ENCODE measurements around the gene TMEM255A. TPM values are rescaled to one million over a fixed set of nuclear protein-coding genes. Genes with fewer than 3 reads are reported as not detected.

The TMEM255A gene
- total and polyA plus RNA-seq, 2 donors (not counting 1 experiment from before 2014, with no cell fraction given): under 0.01 to 0.93 TPM

DNA sequence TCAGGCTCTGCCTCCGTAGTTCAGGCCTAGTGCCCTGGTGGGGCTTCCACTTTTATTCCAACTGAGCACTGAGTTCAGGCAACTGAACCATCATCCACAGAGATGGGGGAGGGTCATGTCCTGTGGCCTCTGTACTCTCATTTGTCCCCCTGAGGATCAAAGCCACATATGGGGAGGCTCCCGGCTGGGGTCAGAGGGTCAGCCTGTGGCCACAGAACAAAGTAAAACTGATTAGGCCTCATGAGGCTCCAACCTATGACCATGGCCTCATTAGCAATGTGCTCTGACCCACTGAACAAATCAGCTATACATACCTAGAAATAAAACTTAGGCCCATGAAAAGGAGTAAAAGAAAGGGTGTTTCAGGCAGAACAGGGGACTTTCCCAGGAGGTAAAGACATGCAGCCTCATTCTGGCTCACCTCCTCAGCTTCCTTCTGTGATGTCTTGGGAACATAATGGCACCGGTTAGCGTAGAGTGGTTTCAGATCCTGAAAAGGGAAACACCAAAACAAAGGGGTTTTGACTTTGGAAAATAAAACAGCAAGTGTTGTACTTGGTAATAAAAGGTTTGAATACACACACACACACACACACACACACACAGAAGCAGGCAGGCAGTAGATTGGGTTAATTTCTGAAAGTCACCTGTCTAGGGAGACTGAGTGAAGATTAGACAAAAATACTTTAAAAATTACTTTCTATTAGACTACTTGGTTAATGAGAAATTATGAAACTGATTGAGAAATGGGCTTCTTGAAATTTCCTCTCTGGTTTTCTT lies 24.3 kb downstream of the TMEM255A start:
- no peak for TF ChIP-seq EZH2 (IDR thresholded peaks at IDR 0.05; ENCODE audit: low read length, missing control alignments)
- TF ChIP-seq, protein P1, sequence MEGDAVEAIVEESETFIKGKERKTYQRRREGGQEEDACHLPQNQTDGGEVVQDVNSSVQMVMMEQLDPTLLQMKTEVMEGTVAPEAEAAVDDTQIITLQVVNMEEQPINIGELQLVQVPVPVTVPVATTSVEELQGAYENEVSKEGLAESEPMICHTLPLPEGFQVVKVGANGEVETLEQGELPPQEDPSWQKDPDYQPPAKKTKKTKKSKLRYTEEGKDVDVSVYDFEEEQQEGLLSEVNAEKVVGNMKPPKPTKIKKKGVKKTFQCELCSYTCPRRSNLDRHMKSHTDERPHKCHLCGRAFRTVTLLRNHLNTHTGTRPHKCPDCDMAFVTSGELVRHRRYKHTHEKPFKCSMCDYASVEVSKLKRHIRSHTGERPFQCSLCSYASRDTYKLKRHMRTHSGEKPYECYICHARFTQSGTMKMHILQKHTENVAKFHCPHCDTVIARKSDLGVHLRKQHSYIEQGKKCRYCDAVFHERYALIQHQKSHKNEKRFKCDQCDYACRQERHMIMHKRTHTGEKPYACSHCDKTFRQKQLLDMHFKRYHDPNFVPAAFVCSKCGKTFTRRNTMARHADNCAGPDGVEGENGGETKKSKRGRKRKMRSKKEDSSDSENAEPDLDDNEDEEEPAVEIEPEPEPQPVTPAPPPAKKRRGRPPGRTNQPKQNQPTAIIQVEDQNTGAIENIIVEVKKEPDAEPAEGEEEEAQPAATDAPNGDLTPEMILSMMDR (conservative IDR thresholded peaks at IDR 0.05 in 1 of 2, IDR thresholded peaks at IDR 0.05 in 1 of 2; ENCODE audit: low read depth in 1 of 2, low read length in 2 of 2): no peak
- H3K27ac ChIP-seq (ENCODE audit: insufficient read depth, low read length): no peak overlapping the region
- H3K4me2 ChIP-seq (ENCODE audit: extremely low read depth, insufficient read depth, low read length): no peak overlapping the region
- H4K20me1 ChIP-seq (ENCODE audit: control insufficient read depth, extremely low read depth, insufficient read depth, low read length): no peaks in the 10 kb centered on the region
- H3K4me3 ChIP-seq (replicated peaks in 1 of 4; ENCODE audit: control extremely low read depth in 1 of 4, insufficient read depth in 1 of 4, low read depth in 3 of 4, low read length in 4 of 4): no peak overlapping the region
- no peaks in the 10 kb centered on the region for H3K4me1 ChIP-seq (ENCODE audit: control insufficient read depth, extremely low read depth, insufficient read depth, low read length)
- H3K36me3 ChIP-seq (ENCODE audit: control insufficient read depth, insufficient read depth, low read length): no peaks in the 10 kb centered on the region
- no peak overlapping the region for H3K9ac ChIP-seq (ENCODE audit: insufficient read depth, low read length)
- no peaks in the 10 kb centered on the region for H3K79me2 ChIP-seq (ENCODE audit: control insufficient read depth, insufficient read depth, low read length)
- H3K27me3 ChIP-seq (ENCODE audit: control insufficient read depth, insufficient read depth, low read length): no peaks in the 10 kb centered on the region
- H2AFZ ChIP-seq (ENCODE audit: low read length): no peak overlapping the region
- H3K9me3 ChIP-seq (ENCODE audit: control insufficient read depth, insufficient read depth, low read depth, low read length): no peaks in the 10 kb centered on the region
- no peak for DNase-seq (ENCODE audit: low read depth in 2 of 2)

DNA sequence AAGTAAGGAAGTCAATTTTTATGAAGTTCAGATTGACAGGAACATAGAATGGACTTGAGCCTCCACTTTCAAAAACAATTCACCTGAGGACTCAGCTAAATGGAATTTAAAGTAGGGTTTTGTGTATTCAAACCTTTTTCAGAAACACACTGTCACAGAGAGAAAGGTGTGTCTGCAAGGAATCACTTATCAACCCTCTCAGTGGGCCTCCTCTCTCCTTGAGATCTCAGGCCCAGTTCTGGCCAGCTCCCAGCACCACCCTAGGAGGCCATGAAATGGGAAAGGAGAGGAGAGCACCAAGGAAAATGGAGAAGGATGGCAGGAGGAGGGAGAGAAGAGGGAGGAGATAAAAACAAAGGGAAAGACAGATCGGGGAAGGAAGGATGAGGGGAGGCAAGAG lies 28.6 kb downstream of the TMEM255A start:
- Histone ChIP-seq H3K9ac (ENCODE audit: insufficient read depth, low read length) (no peak overlapping the region), H3K79me2 (ENCODE audit: control insufficient read depth, insufficient read depth, low read length) (no peaks in the 10 kb centered on the region), H3K4me2 (ENCODE audit: extremely low read depth, insufficient read depth, low read length) (no peak overlapping the region), H3K36me3 (ENCODE audit: control insufficient read depth, insufficient read depth, low read length) (no peaks in the 10 kb centered on the region), H3K4me3 (replicated peaks in 1 of 4; ENCODE audit: control extremely low read depth in 1 of 4, insufficient read depth in 1 of 4, low read depth in 3 of 4, low read length in 4 of 4) (no peak overlapping the region), H3K9me3 (ENCODE audit: control insufficient read depth, insufficient read depth, low read depth, low read length) (no peaks in the 10 kb centered on the region), H4K20me1 (ENCODE audit: control insufficient read depth, extremely low read depth, insufficient read depth, low read length) (no peaks in the 10 kb centered on the region), H3K4me1 (ENCODE audit: control insufficient read depth, extremely low read depth, insufficient read depth, low read length) (no peaks in the 10 kb centered on the region), H3K27me3 (ENCODE audit: control insufficient read depth, insufficient read depth, low read length) (no peaks in the 10 kb centered on the region), H2AFZ (ENCODE audit: low read length) (no peak overlapping the region), H3K27ac (ENCODE audit: insufficient read depth, low read length) (no peak overlapping the region)
- TF ChIP-seq EZH2 (IDR thresholded peaks at IDR 0.05; ENCODE audit: low read length, missing control alignments): no peak
- DNase-seq (ENCODE audit: low read depth in 2 of 2): no peak

DNA sequence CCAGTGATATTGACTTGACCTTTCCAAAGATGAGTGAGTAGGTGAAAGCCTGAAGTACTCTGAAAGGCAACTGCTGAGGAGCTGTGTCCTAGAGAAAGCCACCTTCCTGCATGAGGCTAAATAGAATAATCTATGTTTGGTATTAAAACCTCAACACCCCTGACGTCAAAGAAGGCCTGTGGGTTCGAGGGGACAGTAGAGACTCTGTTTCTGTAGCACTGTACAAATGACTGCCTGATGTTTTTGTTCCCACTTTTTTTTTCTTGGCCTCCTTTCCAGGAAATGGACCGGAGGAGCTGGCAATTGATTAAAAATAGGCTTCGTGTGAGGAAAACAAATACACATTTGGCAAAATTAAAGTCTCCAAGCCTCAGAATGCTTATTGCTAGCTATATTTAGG lies 29.5 kb downstream of the TMEM255A start:
- Histone ChIP-seq H3K36me3 (ENCODE audit: control insufficient read depth, insufficient read depth, low read length) (no peaks in the 10 kb centered on the region), H3K27ac (ENCODE audit: insufficient read depth, low read length) (no peak overlapping the region), H3K9me3 (ENCODE audit: control insufficient read depth, insufficient read depth, low read depth, low read length) (no peaks in the 10 kb centered on the region), H2AFZ (ENCODE audit: low read length) (no peak overlapping the region), H3K79me2 (ENCODE audit: control insufficient read depth, insufficient read depth, low read length) (no peaks in the 10 kb centered on the region), H3K4me1 (ENCODE audit: control insufficient read depth, extremely low read depth, insufficient read depth, low read length) (no peaks in the 10 kb centered on the region), H3K27me3 (ENCODE audit: control insufficient read depth, insufficient read depth, low read length) (no peaks in the 10 kb centered on the region), H3K4me2 (ENCODE audit: extremely low read depth, insufficient read depth, low read length) (no peak overlapping the region), H4K20me1 (ENCODE audit: control insufficient read depth, extremely low read depth, insufficient read depth, low read length) (no peaks in the 10 kb centered on the region), H3K9ac (ENCODE audit: insufficient read depth, low read length) (no peak overlapping the region), H3K4me3 (replicated peaks in 1 of 4; ENCODE audit: control extremely low read depth in 1 of 4, insufficient read depth in 1 of 4, low read depth in 3 of 4, low read length in 4 of 4) (no peak overlapping the region)
- no peak for DNase-seq (ENCODE audit: low read depth in 2 of 2)
- TF ChIP-seq, protein P1 (conservative IDR thresholded peaks at IDR 0.05 in 1 of 2, IDR thresholded peaks at IDR 0.05 in 1 of 2; ENCODE audit: low read depth in 1 of 2, low read length in 2 of 2): no peak
- TF ChIP-seq EZH2 (IDR thresholded peaks at IDR 0.05; ENCODE audit: low read length, missing control alignments): no peak

Measured in fibroblast of lung (primary cell).